Measurements from ENCODE around the gene NIBAN1. TPM values are rescaled to one million over a fixed set of nuclear protein-coding genes. Genes with fewer than 3 reads are reported as not detected.

NIBAN1 gene
- total and polyA plus RNA-seq, 7 experiments from 2014 or later, result 0.20 to 41.6 (median 2.3) TPM

DNA sequence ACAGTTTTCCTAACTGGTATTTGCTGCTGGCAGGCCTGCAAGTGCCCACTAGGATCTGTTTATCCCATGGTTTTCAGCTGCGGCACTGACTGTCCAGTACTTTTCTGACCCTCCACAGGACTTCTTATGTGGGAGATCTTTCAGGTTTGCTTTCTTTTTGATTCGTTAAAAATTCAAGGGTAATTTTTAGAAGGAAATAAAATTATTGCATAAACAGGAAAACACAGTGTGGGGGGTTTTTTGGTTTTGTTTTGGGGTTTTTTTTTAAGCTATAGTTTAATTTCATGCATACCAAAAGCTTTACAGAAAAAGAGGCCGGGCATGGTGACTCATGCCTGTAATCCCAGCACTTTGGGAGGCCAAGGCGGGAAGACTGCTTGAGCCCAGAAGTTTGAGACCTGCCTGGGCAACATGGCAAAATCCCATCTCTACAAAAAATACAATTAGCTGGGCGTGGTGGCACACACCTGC lies 3.6 kb downstream of the NIBAN1 start:
- intact Hi-C loops (cut with micrococcal nuclease), result loop anchor here in 1 of 2 donors (10.0 kb wide), 2 partner anchors 344 to 1404 kb away; partner anchors contain the start of genes IVNS1ABP, ODR4 and TPR
- Histone ChIP-seq H3K4me3 (ENCODE audit: low read length) (no peak overlapping the region), H3K27me3 (ENCODE audit: control insufficient read depth in 2 of 2, insufficient read depth in 2 of 2, low read length in 2 of 2) (no peaks in the 10 kb centered on the region), H3K4me1 (ENCODE audit: control insufficient read depth in 2 of 2, insufficient read depth in 2 of 2, low read length in 2 of 2) (peaks cover 0 to 24% of the 10 kb centered on the region in 2 donors), H3K27ac (ENCODE audit: low read depth, low read length) (no peak overlapping the region), H3K9me3 (ENCODE audit: control insufficient read depth in 2 of 3, low read length in 3 of 3) (no peaks in the 10 kb centered on the region), H3K36me3 (ENCODE audit: control insufficient read depth in 2 of 3, insufficient read depth in 3 of 3, low read length in 3 of 3) (no peaks in the 10 kb centered on the region)
- CTCF ChIA-PET, result interaction anchor here (0.6 kb wide), 1 partner anchor 719 kb away, joined by 3 read pairs; no protein-coding TSS in a partner anchor
- H3K27ac Mint-ChIP-seq, result no peak overlapping the region
- H3K4me1 Mint-ChIP-seq, result peaks cover 8 to 57% (median 19%) of the 10 kb centered on the region in 7 donors
- peaks cover 0 to 13% (median 0%) of the 10 kb centered on the region in 5 donors for H3K36me3 Mint-ChIP-seq
- H3K27me3 Mint-ChIP-seq, result peaks cover 0 to 17% (median 8%) of the 10 kb centered on the region in 5 donors
- peak overlapping the region in 1 of 10 donors; percentile 2 for H3K4me3 Mint-ChIP-seq
- POLR2A ChIA-PET, result no interaction called here
- DNase-seq (no peak), ATAC-seq (no peak)
- H3K9me3 Mint-ChIP-seq, result peaks cover 0 to 4% (median 0%) of the 10 kb centered on the region in 11 donors

GRCh38 chr1:184966989-184967388 lies 7.3 kb downstream of the NIBAN1 start:
- Histone ChIP-seq H3K4me1 (ENCODE audit: control insufficient read depth in 2 of 2, insufficient read depth in 2 of 2, low read length in 2 of 2) (peaks cover 0 to 6% of the 10 kb centered on the region in 2 donors), H3K27ac (ENCODE audit: low read depth, low read length) (no peak overlapping the region), H3K4me3 (ENCODE audit: low read length) (no peak overlapping the region), H3K36me3 (ENCODE audit: control insufficient read depth in 2 of 3, insufficient read depth in 3 of 3, low read length in 3 of 3) (no peaks in the 10 kb centered on the region), H3K9me3 (ENCODE audit: control insufficient read depth in 2 of 3, low read length in 3 of 3) (no peaks in the 10 kb centered on the region), H3K27me3 (ENCODE audit: control insufficient read depth in 2 of 2, insufficient read depth in 2 of 2, low read length in 2 of 2) (no peaks in the 10 kb centered on the region)
- H3K36me3 Mint-ChIP-seq, result peaks cover 0 to 22% (median 0%) of the 10 kb centered on the region in 5 donors
- ChIA-PET CTCF (no interaction called here), POLR2A (no interaction called here)
- H3K4me3 Mint-ChIP-seq, result no peak overlapping the region
- peaks cover 0 to 30% (median 0%) of the 10 kb centered on the region in 7 donors for H3K4me1 Mint-ChIP-seq
- H3K27ac Mint-ChIP-seq, result no peak overlapping the region
- H3K9me3 Mint-ChIP-seq, result no peaks in the 10 kb centered on the region
- ATAC-seq, result no peak
- DNase-seq, result no peak
- intact Hi-C loops (cut with micrococcal nuclease), result no loop called here
- peaks cover 0 to under 1% (median 0%) of the 10 kb centered on the region in 5 donors for H3K27me3 Mint-ChIP-seq

- peaks cover 0 to 25% (median 0%) of the 10 kb centered on the region in 5 donors for H3K36me3 Mint-ChIP-seq
- no peak overlapping the region for H3K27ac ChIP-seq (ENCODE audit: low read depth, low read length)
- POLR2A ChIA-PET, result no interaction called here
Observed at GRCh38 chr1:184965944-184966860, 8.1 kb downstream of the NIBAN1 start.

GRCh38 chr1:184965439-184965838 lies 8.9 kb downstream of the NIBAN1 start:
- Mint-ChIP-seq H3K27me3 (peaks cover 0 to 10% (median 3%) of the 10 kb centered on the region in 5 donors), H3K36me3 (peaks cover 0 to 23% (median 0%) of the 10 kb centered on the region in 5 donors), H3K27ac (no peak overlapping the region), H3K4me1 (peaks cover 0 to 21% (median 0%) of the 10 kb centered on the region in 7 donors), H3K4me3 (no peak overlapping the region), H3K9me3 (peaks cover 0 to 3% (median 0%) of the 10 kb centered on the region in 11 donors)
- DNase-seq (no peak), ATAC-seq (no peak)
- H3K27ac ChIP-seq (ENCODE audit: low read depth, low read length), result no peak overlapping the region
- no peaks in the 10 kb centered on the region for H3K27me3 ChIP-seq (ENCODE audit: control insufficient read depth in 2 of 2, insufficient read depth in 2 of 2, low read length in 2 of 2)
- no peak overlapping the region for H3K4me3 ChIP-seq (ENCODE audit: low read length)
- ChIA-PET CTCF (no interaction called here), POLR2A (no interaction called here)
- H3K36me3 ChIP-seq (ENCODE audit: control insufficient read depth in 2 of 3, insufficient read depth in 3 of 3, low read length in 3 of 3), result no peaks in the 10 kb centered on the region
- intact Hi-C loops (cut with micrococcal nuclease), result no loop called here
- H3K9me3 ChIP-seq (ENCODE audit: control insufficient read depth in 2 of 3, low read length in 3 of 3), result no peaks in the 10 kb centered on the region
- no peaks in the 10 kb centered on the region for H3K4me1 ChIP-seq (ENCODE audit: control insufficient read depth in 2 of 2, insufficient read depth in 2 of 2, low read length in 2 of 2)

More at GRCh38 chr1:184965944-184966860, 8.1 kb downstream of the NIBAN1 start:
- Histone ChIP-seq H3K36me3 (ENCODE audit: control insufficient read depth in 2 of 3, insufficient read depth in 3 of 3, low read length in 3 of 3) (no peaks in the 10 kb centered on the region), H3K9me3 (ENCODE audit: control insufficient read depth in 2 of 3, low read length in 3 of 3) (no peaks in the 10 kb centered on the region), H3K27me3 (ENCODE audit: control insufficient read depth in 2 of 2, insufficient read depth in 2 of 2, low read length in 2 of 2) (no peaks in the 10 kb centered on the region), H3K4me1 (ENCODE audit: control insufficient read depth in 2 of 2, insufficient read depth in 2 of 2, low read length in 2 of 2) (no peaks in the 10 kb centered on the region), H3K4me3 (ENCODE audit: low read length) (no peak overlapping the region)
- DNase-seq (no peak), ATAC-seq (no peak)
- H3K4me3 Mint-ChIP-seq, result no peak overlapping the region
- CTCF ChIA-PET, result no interaction called here
- peaks cover 0 to 3% (median 0%) of the 10 kb centered on the region in 11 donors for H3K9me3 Mint-ChIP-seq
- H3K4me1 Mint-ChIP-seq, result peaks cover 0 to 27% (median 0%) of the 10 kb centered on the region in 7 donors
- no peak overlapping the region for H3K27ac Mint-ChIP-seq
- intact Hi-C loops (cut with micrococcal nuclease), result no loop called here
- H3K27me3 Mint-ChIP-seq, result peaks cover 0 to 9% (median 3%) of the 10 kb centered on the region in 5 donors

DNA sequence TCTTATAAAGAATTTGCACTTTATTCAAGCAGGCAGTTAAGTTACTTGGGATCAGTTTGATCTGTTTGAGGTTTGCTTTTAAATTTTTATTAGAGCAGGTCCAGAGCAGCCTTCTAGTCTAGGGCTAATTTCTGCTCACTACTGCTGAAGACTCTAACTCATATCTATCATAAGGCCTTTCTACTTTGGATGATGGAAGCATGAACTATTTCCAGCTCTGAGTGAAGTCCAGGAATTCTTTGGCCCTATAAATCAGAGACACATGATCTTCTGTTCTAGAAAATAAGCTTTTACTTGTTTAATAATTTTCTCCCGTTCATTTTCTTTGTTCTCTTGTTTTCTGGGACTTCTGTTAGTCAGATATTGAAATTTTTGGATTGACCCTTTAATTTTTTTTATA lies 14.7 kb downstream of the NIBAN1 start:
- no peak overlapping the region for H3K4me3 ChIP-seq (ENCODE audit: low read length)
- no peaks in the 10 kb centered on the region for H3K36me3 ChIP-seq (ENCODE audit: control insufficient read depth in 2 of 3, insufficient read depth in 3 of 3, low read length in 3 of 3)
- H3K27me3 ChIP-seq (ENCODE audit: control insufficient read depth in 2 of 2, insufficient read depth in 2 of 2, low read length in 2 of 2), result no peaks in the 10 kb centered on the region
- no peak for ATAC-seq
- Mint-ChIP-seq H3K27ac (no peak overlapping the region), H3K27me3 (peaks cover 0 to 10% (median 3%) of the 10 kb centered on the region in 5 donors), H3K4me3 (no peak overlapping the region), H3K4me1 (peaks cover 0 to 4% (median 0%) of the 10 kb centered on the region in 7 donors), H3K9me3 (peaks cover 0 to 3% (median 0%) of the 10 kb centered on the region in 11 donors), H3K36me3 (peaks cover 0 to 15% (median 0%) of the 10 kb centered on the region in 5 donors)
- ChIA-PET POLR2A (no interaction called here), CTCF (no interaction called here)
- no peak for DNase-seq
- no peak overlapping the region for H3K27ac ChIP-seq (ENCODE audit: low read depth, low read length)
- H3K9me3 ChIP-seq (ENCODE audit: control insufficient read depth in 2 of 3, low read length in 3 of 3), result no peaks in the 10 kb centered on the region
- H3K4me1 ChIP-seq (ENCODE audit: control insufficient read depth in 2 of 2, insufficient read depth in 2 of 2, low read length in 2 of 2), result no peaks in the 10 kb centered on the region
- intact Hi-C loops (cut with micrococcal nuclease), result no loop called here

DNA sequence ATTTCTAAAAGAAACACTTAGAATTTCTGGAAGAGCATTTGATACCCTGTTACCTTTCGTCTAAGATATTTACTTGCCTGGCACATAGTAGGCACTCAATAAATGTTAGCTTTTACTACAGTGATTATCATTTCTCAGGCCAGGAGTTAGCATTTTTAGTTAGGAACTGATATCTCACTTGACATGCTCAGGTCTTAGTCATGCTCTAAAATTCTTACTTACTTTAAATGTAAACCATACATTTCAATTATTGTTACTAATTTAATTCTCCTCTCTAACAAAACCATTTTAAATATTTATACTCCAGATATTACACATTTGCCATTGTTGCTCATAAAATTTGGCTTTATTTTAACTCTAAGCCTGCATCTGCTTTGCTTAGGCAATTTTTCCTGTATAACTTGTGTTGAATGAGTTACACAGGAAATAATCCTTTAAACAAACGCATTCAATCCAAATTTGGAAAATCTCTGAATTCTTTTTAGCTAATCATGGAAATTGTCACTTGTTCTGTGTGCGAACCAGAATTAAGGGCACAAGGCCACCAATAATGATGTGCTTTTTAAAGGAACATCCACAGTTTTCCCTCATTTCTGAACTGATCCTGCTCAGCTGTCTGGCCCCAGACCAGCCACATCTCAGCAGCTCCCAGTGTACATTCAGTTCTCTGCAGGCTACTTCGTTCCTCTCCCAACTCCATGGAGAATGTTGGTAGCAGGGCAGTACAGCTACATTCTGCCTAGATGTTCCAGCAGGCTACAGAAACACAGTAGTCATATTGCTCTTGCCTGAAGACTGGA lies 15.6 kb downstream of the NIBAN1 start:
- intact Hi-C loops (cut with micrococcal nuclease), result no loop called here
- Mint-ChIP-seq H3K4me3 (no peak overlapping the region), H3K27me3 (peaks cover 0 to 10% (median 3%) of the 10 kb centered on the region in 5 donors), H3K4me1 (peaks cover 0 to 10% (median 0%) of the 10 kb centered on the region in 7 donors), H3K36me3 (peaks cover 0 to 9% (median 0%) of the 10 kb centered on the region in 5 donors), H3K27ac (no peak overlapping the region), H3K9me3 (peaks cover 0 to 3% (median 0%) of the 10 kb centered on the region in 11 donors)
- Histone ChIP-seq H3K27me3 (ENCODE audit: control insufficient read depth in 2 of 2, insufficient read depth in 2 of 2, low read length in 2 of 2) (no peaks in the 10 kb centered on the region), H3K4me1 (ENCODE audit: control insufficient read depth in 2 of 2, insufficient read depth in 2 of 2, low read length in 2 of 2) (peaks cover 0 to 8% of the 10 kb centered on the region in 2 donors), H3K9me3 (ENCODE audit: control insufficient read depth in 2 of 3, low read length in 3 of 3) (no peaks in the 10 kb centered on the region), H3K4me3 (ENCODE audit: low read length) (no peak overlapping the region), H3K36me3 (ENCODE audit: control insufficient read depth in 2 of 3, insufficient read depth in 3 of 3, low read length in 3 of 3) (no peaks in the 10 kb centered on the region), H3K27ac (ENCODE audit: low read depth, low read length) (no peak overlapping the region)
- DNase-seq, result no peak
- CTCF ChIA-PET, result interaction anchor here (0.7 to 1.5 kb wide), 2 partner anchors 23 to 878 kb away, joined by 3 to 4 read pairs; no protein-coding TSS in a partner anchor
- no peak for ATAC-seq
- POLR2A ChIA-PET, result no interaction called here
